ENCODE measurements around the gene AGBL4. TPM values are rescaled to one million over a fixed set of nuclear protein-coding genes. Genes with fewer than 3 reads are reported as not detected.

Gene AGBL4
- total RNA-seq, 1 experiment from 2014 or later = not detected

GRCh38 chr1:48746906-48747305 lies 1276.8 kb downstream of the AGBL4 start:
- intact Hi-C loops (cut with micrococcal nuclease; ENCODE audit: unreplicated experiment) = no loop called here
- no peaks in the 10 kb centered on the region for H3K9me3 ChIP-seq
- CTCF ChIA-PET = no interaction called here
- POLR2A ChIA-PET = no interaction called here
- H3K36me3 Mint-ChIP-seq (ENCODE audit: insufficient read depth, unreplicated experiment) = peaks cover 5% of the 10 kb centered on the region
- H3K9me3 Mint-ChIP-seq (ENCODE audit: unreplicated experiment) = no peaks in the 10 kb centered on the region
- H3K27me3 Mint-ChIP-seq (ENCODE audit: insufficient read depth, unreplicated experiment) = no peaks in the 10 kb centered on the region
- peaks cover 8% of the 10 kb centered on the region for H3K4me1 Mint-ChIP-seq (ENCODE audit: low read depth, unreplicated experiment)
- BruUV-seq (replicated peaks) = no TSS peak
- H3K27ac Mint-ChIP-seq (ENCODE audit: unreplicated experiment) = no peak overlapping the region
- H3K4me1 ChIP-seq = peaks cover 13% of the 10 kb centered on the region; the same call in 1 of the 2 replicates
- no peak overlapping the region for H3K4me3 ChIP-seq (ENCODE audit: low read depth, low read length)
- DNase-seq = no peak
- H3K36me3 ChIP-seq (ENCODE audit: control insufficient read depth, insufficient read depth, low read length) = no peaks in the 10 kb centered on the region
- H3K4me3 Mint-ChIP-seq (ENCODE audit: unreplicated experiment) = no peak overlapping the region
- no peak for TF ChIP-seq CTCF (IDR thresholded peaks at IDR 0.05; ENCODE audit: insufficient read depth in 1 of 2, low read depth in 1 of 2, low read length in 1 of 2, severe bottlenecking in 1 of 2, unreplicated experiment in 1 of 2)
- H3K27me3 ChIP-seq (replicated peaks; ENCODE audit: control insufficient read depth, insufficient read depth, low read length) = no peaks in the 10 kb centered on the region

DNA sequence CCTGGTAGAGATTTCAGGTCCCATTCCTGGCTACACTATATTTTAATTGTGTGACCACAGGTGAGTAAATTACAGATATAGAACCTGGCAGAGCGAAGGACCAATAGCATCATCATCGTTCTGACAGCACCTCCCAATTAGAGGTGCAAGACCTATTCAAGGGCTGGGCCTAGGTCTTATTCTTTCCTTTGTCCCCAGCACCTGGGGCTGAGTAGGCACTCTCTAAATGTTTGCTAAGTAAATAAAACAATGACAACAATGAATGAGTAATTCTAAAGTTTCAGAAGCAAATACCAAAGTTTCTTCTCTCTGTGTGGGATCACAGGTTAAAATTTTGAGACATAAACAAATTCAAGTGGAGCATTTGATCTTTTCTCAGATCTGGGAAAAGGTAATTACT lies 1279.7 kb downstream of the AGBL4 start:
- peaks cover 5% of the 10 kb centered on the region for H3K36me3 Mint-ChIP-seq (ENCODE audit: insufficient read depth, unreplicated experiment)
- H3K27me3 Mint-ChIP-seq (ENCODE audit: insufficient read depth, unreplicated experiment) = no peaks in the 10 kb centered on the region
- H3K4me3 Mint-ChIP-seq (ENCODE audit: unreplicated experiment) = no peak overlapping the region
- H3K9me3 Mint-ChIP-seq (ENCODE audit: unreplicated experiment) = no peaks in the 10 kb centered on the region
- H3K27ac Mint-ChIP-seq (ENCODE audit: unreplicated experiment) = no peak overlapping the region
- Histone ChIP-seq H3K4me1 (0 out of 2 replicates have a peak, but pooled peaks cover 9% of the 10 kb centered on the region), H3K27me3 (replicated peaks; ENCODE audit: control insufficient read depth, insufficient read depth, low read length) (no peaks in the 10 kb centered on the region), H3K9me3 (no peaks in the 10 kb centered on the region), H3K4me3 (ENCODE audit: low read depth, low read length) (no peak overlapping the region), H3K36me3 (ENCODE audit: control insufficient read depth, insufficient read depth, low read length) (no peaks in the 10 kb centered on the region)
- CTCF ChIA-PET = interaction anchor here (0.7 to 1.8 kb wide), 2 partner anchors 20 to 73 kb away, joined by 3 to 6 read pairs; no protein-coding TSS in a partner anchor
- peak in 1 of 2 experiments; percentile 22 for DNase-seq
- no TSS peak for BruUV-seq (replicated peaks)
- intact Hi-C loops (cut with micrococcal nuclease; ENCODE audit: unreplicated experiment) = loop anchor here (1.0 kb wide), 1 partner anchor 9 kb away; no protein-coding TSS in a partner anchor
- POLR2A ChIA-PET = no interaction called here
- H3K4me1 Mint-ChIP-seq (ENCODE audit: low read depth, unreplicated experiment) = peaks cover 8% of the 10 kb centered on the region
- no peak for TF ChIP-seq CTCF (IDR thresholded peaks at IDR 0.05; ENCODE audit: insufficient read depth in 1 of 2, low read depth in 1 of 2, low read length in 1 of 2, severe bottlenecking in 1 of 2, unreplicated experiment in 1 of 2)

- H3K27ac Mint-ChIP-seq (ENCODE audit: unreplicated experiment) = no peak overlapping the region
- ChIA-PET CTCF (interaction anchor here (1.8 kb wide), 1 partner anchor 74 kb away, joined by 6 read pairs; no protein-coding TSS in a partner anchor), POLR2A (no interaction called here)
- Histone ChIP-seq H3K4me3 (ENCODE audit: low read depth, low read length) (no peak overlapping the region), H3K4me1 (0 out of 2 replicates have a peak, but pooled peaks cover 9% of the 10 kb centered on the region), H3K9me3 (no peaks in the 10 kb centered on the region), H3K27me3 (replicated peaks; ENCODE audit: control insufficient read depth, insufficient read depth, low read length) (no peaks in the 10 kb centered on the region), H3K36me3 (ENCODE audit: control insufficient read depth, insufficient read depth, low read length) (no peaks in the 10 kb centered on the region)
- H3K4me3 Mint-ChIP-seq (ENCODE audit: unreplicated experiment) = no peak overlapping the region
- H3K4me1 Mint-ChIP-seq (ENCODE audit: low read depth, unreplicated experiment) = peaks cover 8% of the 10 kb centered on the region
- H3K9me3 Mint-ChIP-seq (ENCODE audit: unreplicated experiment) = no peaks in the 10 kb centered on the region
- H3K36me3 Mint-ChIP-seq (ENCODE audit: insufficient read depth, unreplicated experiment) = peaks cover 5% of the 10 kb centered on the region
- TF ChIP-seq CTCF (IDR thresholded peaks at IDR 0.05; ENCODE audit: insufficient read depth in 1 of 2, low read depth in 1 of 2, low read length in 1 of 2, severe bottlenecking in 1 of 2, unreplicated experiment in 1 of 2) = no peak
- H3K27me3 Mint-ChIP-seq (ENCODE audit: insufficient read depth, unreplicated experiment) = no peaks in the 10 kb centered on the region
- BruUV-seq (replicated peaks) = no TSS peak
- no peak for DNase-seq
- intact Hi-C loops (cut with micrococcal nuclease; ENCODE audit: unreplicated experiment) = no loop called here
Measured at GRCh38 chr1:48743480-48743879, 1280.3 kb downstream of the AGBL4 start.
